Ishikawa (cell line): ENCODE data around the gene THEM4.

Source experiments
- CEBPB ChIP-seq: IDR thresholded peaks from 2 replicates; pipeline ENCODE4 v1.6.1; 2012
- CREB1 ChIP-seq: IDR thresholded peaks from 2 replicates; pipeline ENCODE4 v1.6.1; 2012; ENCODE audit warnings: low read depth
- EGR1 ChIP-seq: IDR thresholded peaks from 2 replicates; pipeline ENCODE4 v1.6.1; 2012
- EP300 ChIP-seq: IDR thresholded peaks from 2 replicates; pipeline ENCODE4 v1.6.1; 2012; ENCODE audit warnings: borderline replicate concordance
- FOXM1 ChIP-seq: IDR thresholded peaks from 2 replicates; pipeline ENCODE4 v1.6.1; 2012; ENCODE audit warnings: low read depth, borderline replicate concordance
- MAX ChIP-seq: IDR thresholded peaks from 2 replicates; pipeline ENCODE4 v1.6.1; 2012
- NFIC ChIP-seq: IDR thresholded peaks from 2 replicates; pipeline ENCODE4 v1.6.1; 2012
- RAD21 ChIP-seq: IDR thresholded peaks from 2 replicates; pipeline ENCODE4 v1.6.1; 2012; ENCODE audit warnings: low read depth
- REST ChIP-seq: IDR thresholded peaks from 2 replicates; pipeline ENCODE4 v1.6.1; 2012; ENCODE audit warnings: low read depth, mild to moderate bottlenecking
- TAF1 ChIP-seq: IDR thresholded peaks from 2 replicates; pipeline ENCODE4 v1.6.1; 2012; ENCODE audit warnings: low read depth, mild to moderate bottlenecking
- TCF12 ChIP-seq: IDR thresholded peaks from 2 replicates; pipeline ENCODE4 v1.6.1; 2012; ENCODE audit warnings: low read depth
- TEAD4 ChIP-seq: IDR thresholded peaks from 2 replicates; pipeline ENCODE4 v1.6.1; 2012
- YY1 ChIP-seq: IDR thresholded peaks from 2 replicates; pipeline ENCODE4 v1.6.1; 2012; ENCODE audit warnings: low read depth
- ZBTB7A ChIP-seq: IDR thresholded peaks from 2 replicates; pipeline ENCODE4 v1.6.1; 2012; ENCODE audit warnings: low read depth
- TF ChIP-seq, protein P1 (sequence below): IDR thresholded peaks from 2 replicates; pipeline ENCODE4 v1.6.1; 2012

The THEM4 gene

GRCh38 chr1:151882466-151882865, 26.8 kb downstream of the THEM4 start:
- TF ChIP-seq MAX (no peak), ZBTB7A (no peak)
- TF ChIP-seq, protein P1, sequence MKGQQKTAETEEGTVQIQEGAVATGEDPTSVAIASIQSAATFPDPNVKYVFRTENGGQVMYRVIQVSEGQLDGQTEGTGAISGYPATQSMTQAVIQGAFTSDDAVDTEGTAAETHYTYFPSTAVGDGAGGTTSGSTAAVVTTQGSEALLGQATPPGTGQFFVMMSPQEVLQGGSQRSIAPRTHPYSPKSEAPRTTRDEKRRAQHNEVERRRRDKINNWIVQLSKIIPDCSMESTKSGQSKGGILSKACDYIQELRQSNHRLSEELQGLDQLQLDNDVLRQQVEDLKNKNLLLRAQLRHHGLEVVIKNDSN = no peak

DNA sequence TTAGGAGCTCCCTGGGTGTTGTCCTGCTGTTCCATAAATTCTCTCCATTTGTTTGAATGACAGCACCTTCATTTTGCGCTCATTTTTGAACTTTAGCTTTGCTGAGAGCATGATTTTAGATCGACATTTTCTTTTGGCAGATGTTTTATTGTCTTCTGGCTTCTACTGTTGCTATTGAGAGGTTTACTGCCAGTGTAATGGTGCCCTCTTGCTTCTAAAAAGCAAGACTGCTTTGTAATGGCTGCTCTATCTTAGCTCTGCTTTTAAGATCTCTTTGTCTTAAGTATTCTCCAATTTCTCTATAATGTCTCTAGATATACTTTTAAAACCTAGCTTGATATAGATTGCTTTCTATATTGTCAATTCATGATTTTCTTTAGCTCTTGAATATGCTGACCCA, 27.8 kb downstream of the THEM4 start:
- no peak for TF ChIP-seq NFIC
- TF ChIP-seq RAD21 = peak; percentile 34; the same call in 1 of the 2 replicates

DNA sequence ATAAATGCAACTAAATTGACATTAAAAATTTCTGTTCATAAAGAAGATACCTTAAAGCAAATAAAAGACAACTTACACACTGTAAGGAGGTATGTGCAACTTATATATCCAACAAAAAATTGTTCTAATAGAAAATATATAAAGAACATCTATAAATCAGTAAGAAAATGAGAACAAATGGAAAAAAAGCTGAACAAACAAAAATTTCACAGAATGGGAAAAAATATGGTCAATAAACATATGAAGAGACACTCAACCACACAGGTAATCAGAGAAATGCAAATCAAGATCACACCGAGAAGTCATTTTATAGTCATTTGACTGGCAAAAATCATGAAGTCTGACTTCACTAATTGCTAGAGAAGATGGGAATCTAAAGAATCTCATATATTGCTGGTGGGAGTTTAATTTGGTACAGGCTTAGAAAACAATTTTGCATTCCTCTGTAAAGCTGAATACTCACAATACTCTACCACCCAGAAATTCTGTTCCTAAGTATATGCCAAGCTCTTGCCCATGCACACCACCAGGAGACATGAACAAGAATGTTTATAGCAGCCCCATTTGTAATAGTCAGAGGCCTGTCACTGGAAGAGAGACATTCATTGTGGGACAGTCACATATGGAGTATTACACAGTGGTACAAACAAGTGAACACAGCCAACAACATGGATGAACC, 33.8 kb downstream of the THEM4 start:
- no peak for TF ChIP-seq REST
- no peak for TF ChIP-seq RAD21
- TF ChIP-seq FOXM1 = no peak
- TF ChIP-seq MAX = no peak
- TF ChIP-seq CREB1 = no peak
- no peak for TF ChIP-seq ZBTB7A
- TF ChIP-seq, protein P1 = no peak
- TF ChIP-seq EGR1 = no peak
- no peak for TF ChIP-seq TEAD4
- TF ChIP-seq CEBPB = no peak
- no peak for TF ChIP-seq YY1
- TF ChIP-seq EP300 = no peak
- TF ChIP-seq NFIC = no peak

DNA sequence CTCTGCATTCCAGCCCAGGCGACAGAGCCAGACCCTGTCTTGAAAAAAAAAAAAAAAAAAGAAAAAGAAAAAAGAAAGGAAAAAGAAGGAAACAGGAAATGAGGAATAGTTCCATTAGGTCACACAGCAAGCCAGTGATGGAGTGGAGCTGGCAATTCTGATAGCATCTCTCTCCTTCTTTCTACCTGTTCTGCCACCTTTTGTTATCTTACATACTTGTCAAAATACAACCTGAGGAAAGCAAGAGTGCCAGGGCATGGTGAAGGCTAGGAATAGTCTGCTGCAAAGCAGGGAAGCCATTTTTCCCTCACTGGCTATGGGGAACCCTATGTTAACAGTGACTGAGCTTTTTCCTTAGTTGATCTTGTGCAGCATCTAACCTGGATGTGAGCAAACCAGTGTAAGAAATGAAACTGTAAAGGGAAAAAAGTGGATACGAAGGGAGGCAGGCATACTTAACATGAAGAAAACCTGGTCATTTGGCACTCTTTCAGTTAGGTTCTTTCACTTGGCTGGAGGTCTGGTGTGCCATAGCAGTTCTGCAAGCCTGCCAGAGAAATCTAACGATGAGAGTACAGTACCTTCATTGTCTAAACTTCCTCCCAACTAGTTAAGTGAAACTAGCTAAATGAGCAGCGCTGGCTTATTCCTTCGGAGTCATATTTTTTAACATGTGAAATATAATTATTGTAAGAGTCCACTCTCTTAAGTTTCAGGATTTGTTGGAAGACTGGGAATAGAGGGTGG, 37.9 kb downstream of the THEM4 start:
- TF ChIP-seq EGR1 (no peak), TAF1 (no peak), TEAD4 (no peak), EP300 (no peak), NFIC (no peak), REST (no peak), ZBTB7A (no peak), TCF12 (no peak), YY1 (no peak), CREB1 (no peak), FOXM1 (no peak), MAX (no peak), RAD21 (no peak), CEBPB (no peak)
- TF ChIP-seq, protein P1 = no peak

DNA sequence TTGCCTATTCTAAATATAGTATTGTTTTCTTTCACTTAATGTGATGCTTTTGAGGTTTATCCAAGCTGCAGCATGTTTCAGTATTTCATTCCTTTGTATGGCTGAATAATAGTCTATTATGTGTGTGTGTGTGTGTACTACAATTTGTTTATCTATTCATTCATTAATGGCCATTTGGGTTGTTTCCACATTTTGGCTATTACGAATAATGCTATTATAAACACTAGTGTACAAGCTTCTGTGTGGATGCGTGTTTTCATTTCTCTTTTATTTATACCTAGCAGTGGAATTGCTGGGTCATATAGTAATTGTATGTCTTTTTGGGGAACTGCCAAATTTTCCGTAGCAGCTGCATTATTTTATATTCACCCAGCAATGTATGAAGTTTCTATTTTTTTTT, 40.8 kb downstream of the THEM4 start:
- no peak for TF ChIP-seq MAX
